Calu3 (cell line): Measurements from ENCODE around the gene SND1. TPM values are rescaled to one million over a fixed set of nuclear protein-coding genes. Genes with fewer than 3 reads are reported as not detected.

Experiments used
- BruUV-seq: library from RNA; stranded (reverse); fragments of 400-500 nt; replicated peaks from 2 replicates; lab custom pipeline; 2021; lab: Mats Ljungman, UMichigan
- CTCF ChIA-PET: fragments of 300-600 bp; sonication (Branson Sonifier 250); formaldehyde crosslinking; loops from one replicate; lab custom pipeline; 2022; ENCODE audit warnings: antibody characterized with exemption; lab: Charles Lee
- DNase-seq: peaks from one replicate; pipeline ENCODE4 v3.0.0; 2022
- H3K27ac Mint-ChIP-seq: one replicate; pipeline ENCODE4 v1.8.0; 2022; ENCODE audit warnings: mixed read lengths; ENCODE audit not compliant: unreplicated experiment
- H3K27me3 Mint-ChIP-seq: one replicate; pipeline ENCODE4 v1.8.0; 2022; ENCODE audit warnings: mixed read lengths; ENCODE audit not compliant: unreplicated experiment
- H3K36me3 Mint-ChIP-seq: one replicate; pipeline ENCODE4 v1.8.0; 2022; ENCODE audit warnings: mild to moderate bottlenecking, moderate library complexity, mixed read lengths; ENCODE audit not compliant: insufficient read depth, unreplicated experiment
- H3K4me1 Mint-ChIP-seq: one replicate; pipeline ENCODE4 v1.8.0; 2022; ENCODE audit warnings: mild to moderate bottlenecking, low read depth, mixed read lengths; ENCODE audit not compliant: unreplicated experiment
- H3K4me3 Mint-ChIP-seq: one replicate; pipeline ENCODE4 v1.8.0; 2022; ENCODE audit warnings: mild to moderate bottlenecking, low read depth, moderate library complexity, mixed read lengths; ENCODE audit not compliant: unreplicated experiment
- H3K9me3 Mint-ChIP-seq: one replicate; pipeline ENCODE4 v1.8.0; 2022; ENCODE audit warnings: low read depth, mixed read lengths; ENCODE audit not compliant: unreplicated experiment
- CTCF ChIP-seq: fragments of 200-600 bp; IDR thresholded peaks from one replicate; pipeline ENCODE4 v1.8.0; 2022; ENCODE audit warnings: antibody characterized with exemption; ENCODE audit not compliant: unreplicated experiment
- intact Hi-C: fragments of 100-400 bp; cut with micrococcal nuclease; formaldehyde crosslinking; loops from one replicate; pipeline ENCODE4 v1.10.0; 2022; ENCODE audit not compliant: unreplicated experiment
- total RNA-seq: library from RNA; stranded (reverse); gene quantifications from 2 replicates; pipeline ENCODE4 v1.2.3, GENCODE V29; 2022

The SND1 gene
- total RNA-seq, 1 experiment from 2014 or later: 205 TPM

DNA sequence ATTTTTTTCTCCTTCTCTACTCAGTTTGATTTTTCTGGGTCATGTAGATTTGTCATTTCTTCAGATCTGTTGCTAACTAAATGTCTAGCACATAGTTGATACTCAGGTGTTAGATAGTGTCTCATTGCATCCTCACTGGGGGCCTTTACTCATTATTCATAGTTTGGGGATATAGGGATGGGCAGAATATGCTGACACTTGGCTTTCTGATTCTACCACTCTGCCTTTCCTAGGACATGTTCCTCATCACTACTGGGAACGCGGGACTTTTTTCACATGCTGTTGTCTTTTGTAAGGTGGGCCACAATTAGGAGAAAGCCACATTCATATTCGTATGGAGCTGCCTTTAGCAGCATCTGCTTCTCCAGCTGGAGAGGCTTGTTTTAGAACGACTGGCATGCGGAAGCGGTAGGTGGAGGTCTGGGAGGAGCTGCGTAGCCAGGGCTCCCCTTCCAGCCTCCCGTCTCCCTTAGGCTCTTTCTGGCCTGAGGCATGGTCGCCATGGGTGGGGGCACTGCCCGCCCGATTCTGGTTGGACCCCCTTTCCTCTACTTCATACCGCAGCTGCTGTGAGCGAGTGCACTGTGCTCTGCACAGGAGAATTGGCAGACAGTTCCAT, 78.8 kb downstream of the SND1 start:
- H3K4me1 Mint-ChIP-seq: peaks cover 10% of the 10 kb centered on the region
- CTCF ChIA-PET: interaction anchor here (0.6 kb wide), 1 partner anchor 1495 kb away, joined by 4 read pairs; no protein-coding TSS in a partner anchor
- H3K27me3 Mint-ChIP-seq: no peaks in the 10 kb centered on the region

DNA sequence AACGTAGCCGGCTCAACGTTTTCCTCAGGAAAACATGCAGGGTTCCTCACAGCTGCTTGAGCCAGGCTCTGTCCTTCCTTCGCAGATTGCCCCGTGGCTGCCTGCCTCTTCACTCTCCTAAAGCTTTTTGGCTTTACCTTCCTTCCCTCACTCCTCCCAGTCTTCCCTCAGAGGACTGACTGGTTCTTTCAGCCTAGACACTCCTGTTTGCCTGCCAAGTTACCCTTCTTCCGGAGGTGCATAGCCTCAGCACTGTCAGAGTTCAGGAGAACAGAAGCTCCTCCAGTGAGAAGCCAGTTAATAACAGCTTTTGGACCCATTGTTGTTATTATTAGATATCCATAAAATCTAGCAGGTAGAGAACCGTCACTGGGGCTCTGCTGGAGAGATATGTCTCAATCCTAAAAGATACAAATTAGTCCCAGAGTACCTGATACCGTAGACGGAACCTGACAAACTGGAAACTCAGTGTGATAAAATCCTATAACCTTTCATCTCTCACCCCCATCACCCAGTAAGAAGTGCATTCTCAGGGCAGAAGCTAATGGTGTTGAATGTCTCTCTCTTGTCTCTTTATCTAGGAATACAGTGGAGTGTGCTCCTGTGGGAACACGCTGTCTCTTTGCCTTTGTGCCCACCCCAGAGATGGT, 79.6 kb downstream of the SND1 start:
- H3K36me3 Mint-ChIP-seq: peaks cover 27% of the 10 kb centered on the region
- no peak for TF ChIP-seq CTCF
- H3K9me3 Mint-ChIP-seq: no peaks in the 10 kb centered on the region
- CTCF ChIA-PET: interaction anchor here (0.6 kb wide), 1 partner anchor 1496 kb away, joined by 4 read pairs; no protein-coding TSS in a partner anchor
- no peak for DNase-seq
- no peak overlapping the region for H3K27ac Mint-ChIP-seq
- H3K27me3 Mint-ChIP-seq: no peaks in the 10 kb centered on the region
- intact Hi-C loops: no loop called here
- peaks cover 10% of the 10 kb centered on the region for H3K4me1 Mint-ChIP-seq
- no peak overlapping the region for H3K4me3 Mint-ChIP-seq
- BruUV-seq: no TSS peak

More for the DNA sequence above, 78.8 kb downstream of the SND1 start:
- DNase-seq: no peak
- BruUV-seq: no TSS peak
- H3K27ac Mint-ChIP-seq: no peak overlapping the region
- intact Hi-C loops: no loop called here
- no peaks in the 10 kb centered on the region for H3K9me3 Mint-ChIP-seq
- H3K4me3 Mint-ChIP-seq: no peak overlapping the region
- no peak for TF ChIP-seq CTCF
- H3K36me3 Mint-ChIP-seq: peaks cover 27% of the 10 kb centered on the region

DNA sequence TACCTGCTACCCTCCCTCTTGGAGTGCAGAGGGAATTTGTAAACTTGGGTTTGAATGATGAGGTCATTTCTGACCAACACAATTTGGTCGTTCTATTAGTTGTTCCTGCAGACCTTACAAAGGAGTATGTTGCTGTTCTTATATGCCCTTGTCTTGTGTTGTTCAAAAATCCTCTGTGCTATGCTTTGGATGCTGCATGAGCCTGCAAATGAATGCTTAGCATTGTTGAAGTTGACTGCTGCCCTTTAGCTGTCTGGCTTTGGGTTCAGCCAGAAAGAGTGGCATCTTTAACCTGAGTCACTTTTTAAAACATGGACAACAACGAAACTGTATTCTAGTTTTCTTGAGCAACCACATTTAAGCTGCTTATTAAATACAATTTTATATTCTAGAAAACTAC, 80.3 kb downstream of the SND1 start:
- DNase-seq: no peak
- Mint-ChIP-seq H3K4me1 (peaks cover 10% of the 10 kb centered on the region), H3K36me3 (peaks cover 27% of the 10 kb centered on the region), H3K9me3 (no peaks in the 10 kb centered on the region), H3K27ac (no peak overlapping the region), H3K27me3 (no peaks in the 10 kb centered on the region), H3K4me3 (no peak overlapping the region)
- intact Hi-C loops: no loop called here
- CTCF ChIA-PET: no interaction called here
- BruUV-seq: no TSS peak
- TF ChIP-seq CTCF: no peak

GRCh38 chr7:127733986-127734385, 82.0 kb downstream of the SND1 start:
- peaks cover 10% of the 10 kb centered on the region for H3K4me1 Mint-ChIP-seq

More at GRCh38 chr7:127733986-127734385, 82.0 kb downstream of the SND1 start:
- BruUV-seq: no TSS peak
- Mint-ChIP-seq H3K27me3 (no peaks in the 10 kb centered on the region), H3K9me3 (no peaks in the 10 kb centered on the region), H3K36me3 (peaks cover 27% of the 10 kb centered on the region), H3K4me3 (no peak overlapping the region), H3K27ac (no peak overlapping the region)
- intact Hi-C loops: no loop called here
- TF ChIP-seq CTCF: no peak
- CTCF ChIA-PET: interaction anchor here (0.5 kb wide), 1 partner anchor 125 kb away, joined by 4 read pairs; no protein-coding TSS in a partner anchor
- DNase-seq: no peak
